GM21515 (cell line): ENCODE data around the gene SRD5A2.

Experiments used
- ATAC-seq: cut with Tn5 transposase; IDR thresholded peaks from one replicate; pipeline ENCODE4 v1.9.1; 2021; ENCODE audit not compliant: unreplicated experiment

SRD5A2 gene

GRCh38 chr2:31580321-31581117, at the start of gene SRD5A2:
Gene SRD5A2, minus strand, starts transcription at chr2:31580938. Its CDS starts 38 bp downstream, at chr2:31580900.
- no peak for ATAC-seq

- no peak for ATAC-seq
Measured at GRCh38 chr2:31606509-31606908, 25.8 kb upstream of the SRD5A2 start.

- no peak for ATAC-seq
Measured at GRCh38 chr2:31598694-31599093, 18.0 kb upstream of the SRD5A2 start.

GRCh38 chr2:31586230-31586629, 5.5 kb upstream of the SRD5A2 start:
- ATAC-seq = no peak

- no peak for ATAC-seq
Measured at GRCh38 chr2:31581124-31581795, 522 bp upstream of the SRD5A2 start.

GRCh38 chr2:31579996-31580320, 780 bp downstream of the SRD5A2 start:
- ATAC-seq = no peak

- no peak for ATAC-seq
Measured at GRCh38 chr2:31578316-31578715, 2.4 kb downstream of the SRD5A2 start.

GRCh38 chr2:31577143-31577542, 3.6 kb downstream of the SRD5A2 start:
- ATAC-seq = no peak

GRCh38 chr2:31568585-31569201, 12.0 kb downstream of the SRD5A2 start:
- no peak for ATAC-seq

- no peak for ATAC-seq
Measured at GRCh38 chr2:31567679-31568078, 13.1 kb downstream of the SRD5A2 start.

- no peak for ATAC-seq
Measured at GRCh38 chr2:31563273-31563839, 17.4 kb downstream of the SRD5A2 start.

- no peak for ATAC-seq
Measured at GRCh38 chr2:31561823-31562222, 18.9 kb downstream of the SRD5A2 start.

- ATAC-seq = no peak
Measured at GRCh38 chr2:31558401-31559295, 22.1 kb downstream of the SRD5A2 start.

GRCh38 chr2:31556940-31557339, 23.8 kb downstream of the SRD5A2 start:
- ATAC-seq = no peak

- no peak for ATAC-seq
Measured at GRCh38 chr2:31555967-31556706, 24.6 kb downstream of the SRD5A2 start.

- ATAC-seq = no peak
Measured at GRCh38 chr2:31553362-31553761, 27.4 kb downstream of the SRD5A2 start.

GRCh38 chr2:31547485-31547884, 33.3 kb downstream of the SRD5A2 start:
- no peak for ATAC-seq

- no peak for ATAC-seq
Measured at GRCh38 chr2:31541853-31542252, 38.9 kb downstream of the SRD5A2 start.

GRCh38 chr2:31539505-31539904, 41.2 kb downstream of the SRD5A2 start:
- no peak for ATAC-seq

GRCh38 chr2:31535768-31536167, 45.0 kb downstream of the SRD5A2 start:
- no peak for ATAC-seq
